ENCODE data around the gene RORC.

- TF ChIP-seq POLR2A (IDR thresholded peaks at IDR 0.05) (no peak), CTCF (IDR thresholded peaks at IDR 0.05) (no peak)
Observed at GRCh38 chr1:151811181-151811580, 20.4 kb downstream of the RORC start.

All from sigmoid colon (tissue), 3 donors.